ENCODE measurements around the gene PTPRM.

DNA sequence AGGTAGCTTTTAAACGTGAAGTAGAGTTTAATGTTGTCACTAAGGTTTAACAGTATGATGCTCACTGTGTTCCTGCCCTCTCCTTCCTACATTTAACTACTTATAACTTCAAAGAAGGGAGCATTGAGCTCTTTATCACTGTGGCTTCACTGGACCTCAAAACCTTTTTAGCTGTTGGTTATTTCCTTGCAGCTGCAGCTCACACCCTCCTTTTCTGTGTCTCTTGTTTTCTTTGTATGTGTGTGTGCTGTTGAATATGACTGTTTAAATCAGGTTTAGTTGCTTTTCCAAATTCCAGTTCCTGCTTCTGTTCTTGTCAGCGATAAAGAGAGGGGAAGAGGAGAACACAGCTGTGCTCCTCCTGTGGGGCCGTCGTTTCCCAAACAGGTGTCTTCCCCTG is 208.0 kb downstream of the PTPRM start:
- TF ChIP-seq, protein P1, sequence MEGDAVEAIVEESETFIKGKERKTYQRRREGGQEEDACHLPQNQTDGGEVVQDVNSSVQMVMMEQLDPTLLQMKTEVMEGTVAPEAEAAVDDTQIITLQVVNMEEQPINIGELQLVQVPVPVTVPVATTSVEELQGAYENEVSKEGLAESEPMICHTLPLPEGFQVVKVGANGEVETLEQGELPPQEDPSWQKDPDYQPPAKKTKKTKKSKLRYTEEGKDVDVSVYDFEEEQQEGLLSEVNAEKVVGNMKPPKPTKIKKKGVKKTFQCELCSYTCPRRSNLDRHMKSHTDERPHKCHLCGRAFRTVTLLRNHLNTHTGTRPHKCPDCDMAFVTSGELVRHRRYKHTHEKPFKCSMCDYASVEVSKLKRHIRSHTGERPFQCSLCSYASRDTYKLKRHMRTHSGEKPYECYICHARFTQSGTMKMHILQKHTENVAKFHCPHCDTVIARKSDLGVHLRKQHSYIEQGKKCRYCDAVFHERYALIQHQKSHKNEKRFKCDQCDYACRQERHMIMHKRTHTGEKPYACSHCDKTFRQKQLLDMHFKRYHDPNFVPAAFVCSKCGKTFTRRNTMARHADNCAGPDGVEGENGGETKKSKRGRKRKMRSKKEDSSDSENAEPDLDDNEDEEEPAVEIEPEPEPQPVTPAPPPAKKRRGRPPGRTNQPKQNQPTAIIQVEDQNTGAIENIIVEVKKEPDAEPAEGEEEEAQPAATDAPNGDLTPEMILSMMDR (IDR thresholded peaks at IDR 0.05; ENCODE audit: low read length): no peak
- no peak for TF ChIP-seq EZH2phosphoT487 (IDR thresholded peaks at IDR 0.05; ENCODE audit: low read length)
- TF ChIP-seq EZH2 (optimal IDR thresholded peaks at IDR 0.05; ENCODE audit: low read depth, low read length): no peak
